Prostate gland (tissue), 2 donors: ENCODE results near the gene RBM12.

Experiments
- POLR2A ChIP-seq: fragments of 450-650 bp; IDR thresholded peaks from one replicate; pipeline ENCODE4 v1.6.1; 2016; ENCODE audit warnings: antibody characterized with exemption, mild to moderate bottlenecking
- POLR2AphosphoS5 ChIP-seq: sonication (generic); formaldehyde crosslinking; IDR thresholded peaks from one replicate; pipeline ENCODE4 v1.6.1; 2017; ENCODE audit warnings: antibody characterized with exemption
- TF ChIP-seq, protein P1 (sequence below), 4 experiments: fragments of 200-600 bp in 2 of 4; fragments of 450-650 bp in 2 of 4; sonication (generic) in 2 of 4; IDR thresholded peaks; 1 replicate in 3 of 4; 2 replicates in 1 of 4; pipeline ENCODE4 v1.5.1; 2016 to 2019; ENCODE audit warnings: antibody characterized with exemption in 4 of 4, mild to moderate bottlenecking in 2 of 4, moderate library complexity in 2 of 4

DNA sequence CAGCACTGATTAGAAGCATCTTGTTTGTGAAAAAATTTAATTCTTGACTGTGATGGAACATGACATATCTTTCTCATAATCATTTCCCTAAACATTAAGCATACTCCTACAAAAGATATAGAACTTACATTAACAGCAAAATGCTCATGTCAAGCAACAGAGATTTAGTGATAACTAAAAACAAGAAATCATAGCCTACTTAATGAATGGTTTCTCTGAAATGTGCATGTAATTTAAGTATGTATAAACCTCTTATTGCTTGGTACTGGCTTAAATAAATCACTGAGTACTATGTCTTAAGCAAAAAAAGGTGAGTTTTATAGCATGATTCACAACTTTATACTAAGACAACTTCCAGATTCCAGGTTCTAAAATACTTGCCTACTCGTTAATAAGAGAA, 43.8 kb upstream of the RBM12 start:
- TF ChIP-seq, protein P1, sequence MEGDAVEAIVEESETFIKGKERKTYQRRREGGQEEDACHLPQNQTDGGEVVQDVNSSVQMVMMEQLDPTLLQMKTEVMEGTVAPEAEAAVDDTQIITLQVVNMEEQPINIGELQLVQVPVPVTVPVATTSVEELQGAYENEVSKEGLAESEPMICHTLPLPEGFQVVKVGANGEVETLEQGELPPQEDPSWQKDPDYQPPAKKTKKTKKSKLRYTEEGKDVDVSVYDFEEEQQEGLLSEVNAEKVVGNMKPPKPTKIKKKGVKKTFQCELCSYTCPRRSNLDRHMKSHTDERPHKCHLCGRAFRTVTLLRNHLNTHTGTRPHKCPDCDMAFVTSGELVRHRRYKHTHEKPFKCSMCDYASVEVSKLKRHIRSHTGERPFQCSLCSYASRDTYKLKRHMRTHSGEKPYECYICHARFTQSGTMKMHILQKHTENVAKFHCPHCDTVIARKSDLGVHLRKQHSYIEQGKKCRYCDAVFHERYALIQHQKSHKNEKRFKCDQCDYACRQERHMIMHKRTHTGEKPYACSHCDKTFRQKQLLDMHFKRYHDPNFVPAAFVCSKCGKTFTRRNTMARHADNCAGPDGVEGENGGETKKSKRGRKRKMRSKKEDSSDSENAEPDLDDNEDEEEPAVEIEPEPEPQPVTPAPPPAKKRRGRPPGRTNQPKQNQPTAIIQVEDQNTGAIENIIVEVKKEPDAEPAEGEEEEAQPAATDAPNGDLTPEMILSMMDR (IDR thresholded peaks at IDR 0.05) = no peak
- no peak for TF ChIP-seq POLR2A
- TF ChIP-seq POLR2AphosphoS5 = no peak
